ENCODE data around the gene PDZRN3.

PDZRN3 gene

GRCh38 chr3:73418681-73419080, 206.1 kb downstream of the PDZRN3 start:
- H3K4me3 ChIP-seq (replicated peaks; ENCODE audit: low read depth, low read length), result no peak overlapping the region
- DNase-seq (ENCODE audit: extremely low read depth, low read depth), result no peak

GRCh38 chr3:73415118-73415517, 209.6 kb downstream of the PDZRN3 start:
- H3K4me3 ChIP-seq (replicated peaks; ENCODE audit: low read depth, low read length), result no peak overlapping the region
- no peak for TF ChIP-seq CTCF (IDR thresholded peaks at IDR 0.05; ENCODE audit: low read depth, low read length, missing control alignments)
- DNase-seq (ENCODE audit: extremely low read depth, low read depth), result no peak

More at GRCh38 chr3:73418681-73419080, 206.1 kb downstream of the PDZRN3 start:
- no peak for TF ChIP-seq CTCF (IDR thresholded peaks at IDR 0.05; ENCODE audit: low read depth, low read length, missing control alignments)

GRCh38 chr3:73413619-73414018, 211.1 kb downstream of the PDZRN3 start:
- H3K4me3 ChIP-seq (replicated peaks; ENCODE audit: low read depth, low read length), result no peak overlapping the region
- TF ChIP-seq CTCF (IDR thresholded peaks at IDR 0.05; ENCODE audit: low read depth, low read length, missing control alignments), result no peak
- DNase-seq (ENCODE audit: extremely low read depth, low read depth), result no peak

- no peak for TF ChIP-seq CTCF (IDR thresholded peaks at IDR 0.05; ENCODE audit: low read depth, low read length, missing control alignments)
- DNase-seq (ENCODE audit: extremely low read depth, low read depth), result no peak
Observed at GRCh38 chr3:73411993-73412392, 212.7 kb downstream of the PDZRN3 start.

GRCh38 chr3:73411545-73411944, 213.2 kb downstream of the PDZRN3 start:
- H3K4me3 ChIP-seq (replicated peaks; ENCODE audit: low read depth, low read length), result no peak overlapping the region
- TF ChIP-seq CTCF (IDR thresholded peaks at IDR 0.05; ENCODE audit: low read depth, low read length, missing control alignments), result no peak
- no peak for DNase-seq (ENCODE audit: extremely low read depth, low read depth)

More at GRCh38 chr3:73411993-73412392, 212.7 kb downstream of the PDZRN3 start:
- H3K4me3 ChIP-seq (replicated peaks; ENCODE audit: low read depth, low read length), result no peak overlapping the region

GRCh38 chr3:73409138-73409763, 215.5 kb downstream of the PDZRN3 start:
- H3K4me3 ChIP-seq (replicated peaks; ENCODE audit: low read depth, low read length), result no peak overlapping the region
- peak; percentile 63 for DNase-seq (ENCODE audit: extremely low read depth, low read depth)
- TF ChIP-seq CTCF (IDR thresholded peaks at IDR 0.05; ENCODE audit: low read depth, low read length, missing control alignments), result no peak

GRCh38 chr3:73408634-73409033, 216.1 kb downstream of the PDZRN3 start:
- H3K4me3 ChIP-seq (replicated peaks; ENCODE audit: low read depth, low read length), result no peak overlapping the region
- TF ChIP-seq CTCF (IDR thresholded peaks at IDR 0.05; ENCODE audit: low read depth, low read length, missing control alignments), result no peak
- no peak for DNase-seq (ENCODE audit: extremely low read depth, low read depth)

Data from HFF-Myc (cell line).